SK-N-SH (cell line): ENCODE measurements around the gene ZNF540. TPM values are rescaled to one million over a fixed set of nuclear protein-coding genes. Genes with fewer than 3 reads are reported as not detected.

ENCODE experiments used
- CTCF ChIA-PET: fragments of 300-600, 350-600 bp; formaldehyde crosslinking; extraction: SDS; loops from one replicate; lab custom pipeline; 2021; lab: Yijun Ruan, JAX
- POLR2A ChIA-PET: fragments of 350-600 bp; sonication (Branson Sonifier 250); formaldehyde crosslinking; extraction: SDS; loops from one replicate; lab custom pipeline; 2020; ENCODE audit warnings: antibody characterized with exemption, inconsistent platforms; lab: Yijun Ruan, JAX
- DNase-seq: peaks from one replicate; pipeline ENCODE4 v3.0.0; 2012
- H2AFZ ChIP-seq: fragments of 200-600 bp; sonication (generic); 2 replicates; pipeline ENCODE4 v1.8.1; 2016; ENCODE audit warnings: antibody characterized with exemption, mild to moderate bottlenecking, low read depth
- H3F3A ChIP-seq: fragments of 200-600 bp; sonication (generic); replicated peaks from 2 replicates; pipeline ENCODE3; 2016; ENCODE audit warnings: antibody characterized with exemption, mild to moderate bottlenecking; ENCODE audit not compliant: insufficient read depth
- H3K27ac ChIP-seq, 2 experiments: fragments of 200-500 bp in 1 of 2; fragments of 200-600 bp in 1 of 2; sonication (Bioruptor generic) in 1 of 2; sonication (generic), shearing (Covaris generic) in 1 of 2; 2 replicates each; pipeline versions ENCODE4 v1.5.1 to v1.6.1; 2014 to 2016; ENCODE audit warnings: low read depth in 2 of 2, inconsistent platforms in 1 of 2, low read length in 1 of 2, mild to moderate bottlenecking in 1 of 2, mixed read lengths in 1 of 2
- H3K27me3 ChIP-seq: fragments of 200-600 bp; sonication (generic), shearing (Covaris generic); 2 replicates; pipeline ENCODE4 v1.6.1; 2016; ENCODE audit warnings: mixed run types; ENCODE audit not compliant: insufficient read depth
- H3K36me3 ChIP-seq, 2 experiments: fragments of 200-500 bp in 1 of 2; fragments of 200-600 bp in 1 of 2; sonication (Bioruptor generic) in 1 of 2; sonication (generic) in 1 of 2; replicated peaks in 1 of 2; 2 replicates each; pipeline versions ENCODE3 to v1.5.1; 2014 to 2016; ENCODE audit warnings: low read length in 1 of 2, mild to moderate bottlenecking in 1 of 2; ENCODE audit not compliant: insufficient read depth in 2 of 2, control insufficient read depth in 1 of 2
- H3K4me1 ChIP-seq, 2 experiments: fragments of 200-500 bp in 1 of 2; fragments of 200-600 bp in 1 of 2; sonication (Bioruptor generic) in 1 of 2; sonication (generic), shearing (Covaris generic) in 1 of 2; 2 replicates each; pipeline versions ENCODE4 v1.5.1 to v1.6.1; 2014 to 2016; ENCODE audit warnings: low read depth in 1 of 2, low read length in 1 of 2, mixed run types in 1 of 2; ENCODE audit not compliant: insufficient read depth in 2 of 2, control insufficient read depth in 1 of 2
- H3K4me2 ChIP-seq: fragments of 200-600 bp; sonication (generic), shearing (Covaris generic); 2 replicates; pipeline ENCODE4 v1.6.1; 2017; ENCODE audit warnings: mixed run types
- H3K4me3 ChIP-seq, 2 experiments: fragments of 200-500 bp in 1 of 2; fragments of 200-600 bp in 1 of 2; sonication (Bioruptor generic) in 1 of 2; sonication (generic), shearing (Covaris generic) in 1 of 2; 2 replicates each; pipeline versions ENCODE4 v1.5.1 to v1.8.1; 2014 to 2016; ENCODE audit warnings: low read depth in 2 of 2, inconsistent platforms in 1 of 2, low read length in 1 of 2, mild to moderate bottlenecking in 1 of 2, mixed read lengths in 1 of 2, moderate library complexity in 1 of 2
- H3K79me2 ChIP-seq: fragments of 200-600 bp; sonication (generic); 2 replicates; pipeline ENCODE4 v1.8.1; 2017; ENCODE audit warnings: mild to moderate bottlenecking; ENCODE audit not compliant: insufficient read depth
- H3K9ac ChIP-seq: fragments of 200-600 bp; sonication (generic); 2 replicates; pipeline ENCODE4 v1.6.1; 2017; ENCODE audit warnings: mixed run types
- H3K9me2 ChIP-seq: fragments of 200-600 bp; sonication (generic); 2 replicates; pipeline ENCODE4 v1.6.1; 2017; ENCODE audit warnings: mixed run types
- H3K9me3 ChIP-seq: fragments of 200-600 bp; sonication (generic); 2 replicates; pipeline ENCODE4 v1.6.1; 2017; ENCODE audit warnings: mixed run types, mild to moderate bottlenecking, moderate library complexity
- H4K20me1 ChIP-seq: fragments of 200-600 bp; sonication (generic); 2 replicates; pipeline ENCODE4 v1.6.1; 2017; ENCODE audit warnings: mild to moderate bottlenecking, mixed run types; ENCODE audit not compliant: insufficient read depth
- CHD2 ChIP-seq: fragments of 150-350 bp; IDR thresholded peaks from 2 replicates; pipeline ENCODE4 v1.6.1; 2018; ENCODE audit warnings: low read length; ENCODE audit not compliant: partially characterized antibody
- ELF1 ChIP-seq: IDR thresholded peaks from 2 replicates; pipeline ENCODE4 v1.4.0; 2012
- EP300 ChIP-seq, 2 experiments: IDR thresholded peaks; 2 replicates each; pipeline versions ENCODE4 v1.4.0 to v1.6.1; 2012; ENCODE audit warnings: borderline replicate concordance in 1 of 2, low read depth in 1 of 2, low read length in 1 of 2
- FOSL2 ChIP-seq: IDR thresholded peaks from 2 replicates; pipeline ENCODE4 v1.4.0; 2012; ENCODE audit warnings: low read depth, mild to moderate bottlenecking, moderate library complexity, borderline replicate concordance
- FOXJ3 ChIP-seq: sonication (generic); formaldehyde crosslinking; IDR thresholded peaks from 2 replicates; pipeline ENCODE4 v1.5.1; 2020; ENCODE audit warnings: mild to moderate bottlenecking, missing genetic modification reagents
- FOXM1 ChIP-seq: IDR thresholded peaks from 2 replicates; pipeline ENCODE4 v1.4.0; 2012; ENCODE audit warnings: low read depth, mild to moderate bottlenecking
- GABPA ChIP-seq: IDR thresholded peaks from 2 replicates; pipeline ENCODE4 v1.4.0; 2012; ENCODE audit warnings: low read depth, mild to moderate bottlenecking
- MEF2A ChIP-seq: IDR thresholded peaks from 2 replicates; pipeline ENCODE4 v1.4.0; 2012; ENCODE audit warnings: low read depth, borderline replicate concordance
- MXI1 ChIP-seq: IDR thresholded peaks from 2 replicates; pipeline ENCODE4 v1.6.1; 2012; ENCODE audit warnings: mild to moderate bottlenecking, low read depth, low read length, improper control_type of control experiment
- NFIC ChIP-seq: IDR thresholded peaks from 2 replicates; pipeline ENCODE4 v1.4.0; 2012; ENCODE audit warnings: borderline replicate concordance
- POLR2AphosphoS5 ChIP-seq: IDR thresholded peaks from 2 replicates; pipeline ENCODE4 v1.6.1; 2012; ENCODE audit warnings: low read depth, low read length
- RXRA ChIP-seq: IDR thresholded peaks from 2 replicates; pipeline ENCODE4 v1.4.0; 2012; ENCODE audit warnings: low read depth, mild to moderate bottlenecking, borderline replicate concordance
- SMC3 ChIP-seq: IDR thresholded peaks from 2 replicates; pipeline ENCODE4 v1.6.1; 2012; ENCODE audit warnings: low read depth, low read length, improper control_type of control experiment
- TAF1 ChIP-seq: IDR thresholded peaks from 2 replicates; pipeline ENCODE4 v1.6.1; 2012; ENCODE audit warnings: low read depth, mild to moderate bottlenecking, low read length, moderate library complexity, borderline replicate concordance
- TCF12 ChIP-seq: IDR thresholded peaks from 2 replicates; pipeline ENCODE4 v1.4.0; 2012
- TEAD4 ChIP-seq: IDR thresholded peaks from 2 replicates; pipeline ENCODE4 v1.4.0; 2012; ENCODE audit warnings: mild to moderate bottlenecking, borderline replicate concordance; ENCODE audit not compliant: insufficient read depth
- YY1 ChIP-seq: IDR thresholded peaks from 2 replicates; pipeline ENCODE4 v1.4.0; 2012; ENCODE audit warnings: low read depth, mild to moderate bottlenecking
- WGBS: methylation state at CpG from one replicate; pipeline ENCODE4 v1.1.6; 2017; ENCODE audit warnings: low lambda C conversion rate; 5-methylcytosine and 5-hydroxymethylcytosine counted together
- polyA plus RNA-seq, 3 experiments: library from polyadenylated mRNA; depleted of rRNA; stranded (reverse); fragments of >200 nt; gene quantifications; 2 replicates each; pipeline ENCODE4 v1.2.3, GENCODE V29; 2012
- TF ChIP-seq, protein P1 (sequence below): IDR thresholded peaks from 2 replicates; pipeline ENCODE4 v1.4.0; 2012; ENCODE audit warnings: low read depth, borderline replicate concordance
- TF ChIP-seq, protein P2 (sequence below): fragments of 150-350 bp; IDR thresholded peaks from 2 replicates; pipeline ENCODE4 v1.6.1; 2017; ENCODE audit warnings: antibody characterized with exemption, low read length, low read depth, borderline replicate concordance
- TF ChIP-seq, protein P3 (sequence below): fragments of 150-350 bp; IDR thresholded peaks from 2 replicates; pipeline ENCODE4 v1.6.1; 2016; ENCODE audit warnings: mild to moderate bottlenecking, low read depth, low read length
- TF ChIP-seq, protein P4 (sequence below): fragments of 200-600 bp; sonication (generic); IDR thresholded peaks from 2 replicates; pipeline ENCODE4 v1.6.1; 2017; ENCODE audit warnings: antibody characterized with exemption, mild to moderate bottlenecking, moderate library complexity
- TF ChIP-seq, protein P5 (sequence below): IDR thresholded peaks from 2 replicates; pipeline ENCODE4 v1.4.0; 2012; ENCODE audit warnings: low read depth
- TF ChIP-seq, protein P6 (sequence below): IDR thresholded peaks from 2 replicates; pipeline ENCODE4 v1.4.0; 2012; ENCODE audit warnings: low read depth, borderline replicate concordance
- TF ChIP-seq, protein P7 (sequence below): IDR thresholded peaks from 2 replicates; pipeline ENCODE4; 2012

ZNF540 gene
- polyA plus RNA-seq, 1 of the 3 experiments (the other 2 are of a cell fraction), result 0.08 TPM

DNA sequence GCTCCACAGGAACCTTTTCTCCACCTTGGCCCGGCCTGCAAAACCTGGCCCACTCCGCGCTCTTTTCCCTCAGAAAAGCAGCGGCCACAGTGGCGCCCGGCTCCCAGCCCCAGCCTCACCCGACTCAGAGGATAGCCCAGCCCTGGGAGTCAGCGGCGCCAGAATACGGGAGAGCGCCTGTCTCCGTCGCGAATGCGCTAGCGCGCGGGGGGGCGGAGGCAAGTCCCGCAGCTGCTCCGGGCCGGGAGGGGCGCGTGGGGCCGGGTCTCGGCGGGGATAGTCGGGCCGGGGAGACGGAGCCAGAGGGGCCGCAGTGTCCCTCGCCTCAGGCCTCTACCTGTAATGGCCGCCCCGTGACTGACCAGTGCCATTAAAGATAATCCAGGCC lies 60.6 kb downstream of the ZNF540 start, which contains the start of gene ZFP30 (continued):
- TF ChIP-seq TEAD4 (no peak), MEF2A (no peak), NFIC (no peak), FOSL2 (no peak), SMC3 (no peak), FOXM1 (no peak), FOXJ3 (CRISPR knock-in tag) (no peak), RXRA (no peak), MXI1 (no peak), GABPA (no peak), TAF1 (0 out of 2 replicates have a peak, but pooled peaks have one; percentile 13), CHD2 (no peak), YY1 (peak; percentile 43; the same call in 1 of the 2 replicates), TCF12 (no peak), EP300 (IDR thresholded peaks at IDR 0.05; ENCODE audit: borderline replicate concordance in 1 of 2, low read depth in 1 of 2, low read length in 1 of 2) (no peak)
- TF ChIP-seq, protein P1, sequence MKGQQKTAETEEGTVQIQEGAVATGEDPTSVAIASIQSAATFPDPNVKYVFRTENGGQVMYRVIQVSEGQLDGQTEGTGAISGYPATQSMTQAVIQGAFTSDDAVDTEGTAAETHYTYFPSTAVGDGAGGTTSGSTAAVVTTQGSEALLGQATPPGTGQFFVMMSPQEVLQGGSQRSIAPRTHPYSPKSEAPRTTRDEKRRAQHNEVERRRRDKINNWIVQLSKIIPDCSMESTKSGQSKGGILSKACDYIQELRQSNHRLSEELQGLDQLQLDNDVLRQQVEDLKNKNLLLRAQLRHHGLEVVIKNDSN, result no peak
- TF ChIP-seq, protein P2, sequence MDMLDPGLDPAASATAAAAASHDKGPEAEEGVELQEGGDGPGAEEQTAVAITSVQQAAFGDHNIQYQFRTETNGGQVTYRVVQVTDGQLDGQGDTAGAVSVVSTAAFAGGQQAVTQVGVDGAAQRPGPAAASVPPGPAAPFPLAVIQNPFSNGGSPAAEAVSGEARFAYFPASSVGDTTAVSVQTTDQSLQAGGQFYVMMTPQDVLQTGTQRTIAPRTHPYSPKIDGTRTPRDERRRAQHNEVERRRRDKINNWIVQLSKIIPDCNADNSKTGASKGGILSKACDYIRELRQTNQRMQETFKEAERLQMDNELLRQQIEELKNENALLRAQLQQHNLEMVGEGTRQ, result no peak
- TF ChIP-seq, protein P3, sequence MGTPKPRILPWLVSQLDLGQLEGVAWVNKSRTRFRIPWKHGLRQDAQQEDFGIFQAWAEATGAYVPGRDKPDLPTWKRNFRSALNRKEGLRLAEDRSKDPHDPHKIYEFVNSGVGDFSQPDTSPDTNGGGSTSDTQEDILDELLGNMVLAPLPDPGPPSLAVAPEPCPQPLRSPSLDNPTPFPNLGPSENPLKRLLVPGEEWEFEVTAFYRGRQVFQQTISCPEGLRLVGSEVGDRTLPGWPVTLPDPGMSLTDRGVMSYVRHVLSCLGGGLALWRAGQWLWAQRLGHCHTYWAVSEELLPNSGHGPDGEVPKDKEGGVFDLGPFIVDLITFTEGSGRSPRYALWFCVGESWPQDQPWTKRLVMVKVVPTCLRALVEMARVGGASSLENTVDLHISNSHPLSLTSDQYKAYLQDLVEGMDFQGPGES, result no peak

DNA sequence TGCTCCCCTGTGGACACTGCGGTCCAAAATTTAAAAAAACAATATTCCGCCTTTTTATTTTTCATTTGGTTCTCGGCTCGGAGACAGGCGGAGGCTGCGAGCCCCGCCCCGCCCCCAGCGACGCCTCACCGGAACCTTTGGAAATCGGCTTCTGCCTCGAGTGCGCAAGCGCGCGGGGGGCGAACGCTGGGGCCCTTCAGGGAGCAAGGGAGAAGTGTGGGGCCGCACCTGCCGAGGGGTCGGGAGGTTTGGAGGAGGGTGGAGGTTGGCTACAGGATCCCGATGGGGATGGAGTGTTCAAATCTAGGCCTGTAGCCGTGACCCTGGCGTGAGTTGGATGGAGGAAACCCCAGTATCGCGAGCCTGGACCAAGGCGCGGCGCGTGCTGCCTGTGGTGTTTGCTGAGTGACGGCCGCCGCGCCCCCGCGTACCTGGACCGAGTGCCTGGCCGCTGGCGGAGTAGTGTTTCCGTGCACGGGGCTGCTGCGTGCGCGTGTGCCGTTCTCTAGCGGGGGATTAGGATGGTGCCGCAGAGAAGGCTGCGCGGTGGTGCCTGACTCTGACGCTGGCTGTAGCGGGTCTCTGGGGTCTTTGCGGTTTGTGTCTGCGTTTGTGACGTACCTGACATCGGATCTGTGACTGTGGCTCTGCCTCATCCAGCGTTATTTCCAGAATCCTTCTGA lies 61.2 kb downstream of the ZNF540 start:
- H3K4me1 ChIP-seq, result no peaks in the 10 kb centered on the region; a peak in 1 of 4 replicates
- peaks cover 42% of the 10 kb centered on the region for H3K79me2 ChIP-seq
- no peaks in the 10 kb centered on the region for H3K27me3 ChIP-seq
- H3K27ac ChIP-seq, result peak overlapping the region; percentile 80 to 96
- H3K9ac ChIP-seq, result peak overlapping the region; percentile 88
- ChIA-PET POLR2A (interaction anchor here (1.5 kb wide), 1 partner anchor 149 kb away, joined by 5 read pairs; the partner anchor contains the start of gene ZNF793), CTCF (no interaction called here)
- H3F3A ChIP-seq, result peaks cover 9% of the 10 kb centered on the region
- H3K9me3 ChIP-seq, result peaks cover 16% of the 10 kb centered on the region
- H3K4me2 ChIP-seq, result peak overlapping the region; percentile 87
- peaks cover 0 to 26% of the 10 kb centered on the region in 2 experiments for H3K36me3 ChIP-seq
- peak overlapping the region; percentile 95 for H2AFZ ChIP-seq
- H3K4me3 ChIP-seq, result peak overlapping the region; percentile 82 to 91
- DNase-seq, result peak; percentile 89
- H3K9me2 ChIP-seq, result no peaks in the 10 kb centered on the region
- 5% methylated on average over 39 of the region's 57 CpGs for WGBS
- H4K20me1 ChIP-seq, result no peaks in the 10 kb centered on the region
- TF ChIP-seq, protein P4, sequence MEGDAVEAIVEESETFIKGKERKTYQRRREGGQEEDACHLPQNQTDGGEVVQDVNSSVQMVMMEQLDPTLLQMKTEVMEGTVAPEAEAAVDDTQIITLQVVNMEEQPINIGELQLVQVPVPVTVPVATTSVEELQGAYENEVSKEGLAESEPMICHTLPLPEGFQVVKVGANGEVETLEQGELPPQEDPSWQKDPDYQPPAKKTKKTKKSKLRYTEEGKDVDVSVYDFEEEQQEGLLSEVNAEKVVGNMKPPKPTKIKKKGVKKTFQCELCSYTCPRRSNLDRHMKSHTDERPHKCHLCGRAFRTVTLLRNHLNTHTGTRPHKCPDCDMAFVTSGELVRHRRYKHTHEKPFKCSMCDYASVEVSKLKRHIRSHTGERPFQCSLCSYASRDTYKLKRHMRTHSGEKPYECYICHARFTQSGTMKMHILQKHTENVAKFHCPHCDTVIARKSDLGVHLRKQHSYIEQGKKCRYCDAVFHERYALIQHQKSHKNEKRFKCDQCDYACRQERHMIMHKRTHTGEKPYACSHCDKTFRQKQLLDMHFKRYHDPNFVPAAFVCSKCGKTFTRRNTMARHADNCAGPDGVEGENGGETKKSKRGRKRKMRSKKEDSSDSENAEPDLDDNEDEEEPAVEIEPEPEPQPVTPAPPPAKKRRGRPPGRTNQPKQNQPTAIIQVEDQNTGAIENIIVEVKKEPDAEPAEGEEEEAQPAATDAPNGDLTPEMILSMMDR, result no peak
- TF ChIP-seq, protein P5, sequence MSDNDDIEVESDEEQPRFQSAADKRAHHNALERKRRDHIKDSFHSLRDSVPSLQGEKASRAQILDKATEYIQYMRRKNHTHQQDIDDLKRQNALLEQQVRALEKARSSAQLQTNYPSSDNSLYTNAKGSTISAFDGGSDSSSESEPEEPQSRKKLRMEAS, result peak; percentile 87
- TF ChIP-seq, protein P6, sequence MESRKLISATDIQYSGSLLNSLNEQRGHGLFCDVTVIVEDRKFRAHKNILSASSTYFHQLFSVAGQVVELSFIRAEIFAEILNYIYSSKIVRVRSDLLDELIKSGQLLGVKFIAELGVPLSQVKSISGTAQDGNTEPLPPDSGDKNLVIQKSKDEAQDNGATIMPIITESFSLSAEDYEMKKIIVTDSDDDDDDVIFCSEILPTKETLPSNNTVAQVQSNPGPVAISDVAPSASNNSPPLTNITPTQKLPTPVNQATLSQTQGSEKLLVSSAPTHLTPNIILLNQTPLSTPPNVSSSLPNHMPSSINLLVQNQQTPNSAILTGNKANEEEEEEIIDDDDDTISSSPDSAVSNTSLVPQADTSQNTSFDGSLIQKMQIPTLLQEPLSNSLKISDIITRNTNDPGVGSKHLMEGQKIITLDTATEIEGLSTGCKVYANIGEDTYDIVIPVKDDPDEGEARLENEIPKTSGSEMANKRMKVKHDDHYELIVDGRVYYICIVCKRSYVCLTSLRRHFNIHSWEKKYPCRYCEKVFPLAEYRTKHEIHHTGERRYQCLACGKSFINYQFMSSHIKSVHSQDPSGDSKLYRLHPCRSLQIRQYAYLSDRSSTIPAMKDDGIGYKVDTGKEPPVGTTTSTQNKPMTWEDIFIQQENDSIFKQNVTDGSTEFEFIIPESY, result peak; percentile 94
- TF ChIP-seq, protein P7, sequence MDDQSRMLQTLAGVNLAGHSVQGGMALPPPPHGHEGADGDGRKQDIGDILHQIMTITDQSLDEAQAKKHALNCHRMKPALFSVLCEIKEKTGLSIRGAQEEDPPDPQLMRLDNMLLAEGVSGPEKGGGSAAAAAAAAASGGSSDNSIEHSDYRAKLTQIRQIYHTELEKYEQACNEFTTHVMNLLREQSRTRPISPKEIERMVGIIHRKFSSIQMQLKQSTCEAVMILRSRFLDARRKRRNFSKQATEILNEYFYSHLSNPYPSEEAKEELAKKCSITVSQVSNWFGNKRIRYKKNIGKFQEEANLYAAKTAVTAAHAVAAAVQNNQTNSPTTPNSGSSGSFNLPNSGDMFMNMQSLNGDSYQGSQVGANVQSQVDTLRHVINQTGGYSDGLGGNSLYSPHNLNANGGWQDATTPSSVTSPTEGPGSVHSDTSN, result peak; percentile 46; the same call in 1 of the 2 replicates
- TF ChIP-seq ELF1 (no peak), POLR2AphosphoS5 (no peak), YY1 (peak; percentile 7; the same call in 1 of the 2 replicates), CHD2 (peak; percentile 98), GABPA (no peak), FOSL2 (no peak), MEF2A (no peak), TCF12 (no peak)
